Body of pancreas (tissue), 4 donors: ENCODE data around the gene PDS5A. TPM values are rescaled to one million over a fixed set of nuclear protein-coding genes. Genes with fewer than 3 reads are reported as not detected.

Source experiments
- ATAC-seq: fragments of 150-250 bp; one replicate; pipeline ENCODE4 v1.9.1; 2016
- DNase-seq, 4 donors: peaks; one replicate each; pipeline ENCODE4 v3.0.0-alpha.2; 2019
- H3K27ac ChIP-seq, 4 donors: fragments of 200-600 bp; sonication (generic); 1 replicate in 3 of 4; 2 replicates in 1 of 4; pipeline versions ENCODE4 v1.5.1 to v1.6.1; 2016 to 2019; ENCODE audit warnings: mild to moderate bottlenecking in 1 of 4, mixed read lengths in 1 of 4, moderate library complexity in 1 of 4
- H3K27me3 ChIP-seq, 2 donors: fragments of 200-600 bp; sonication (generic); one replicate each; pipeline ENCODE4 v1.6.0; 2016; ENCODE audit warnings: mild to moderate bottlenecking in 1 of 2
- H3K36me3 ChIP-seq, 2 donors: fragments of 200-600 bp; sonication (generic); replicated peaks in 1 of 2; 2 replicates each; pipeline ENCODE4 v1.5.1; 2016; ENCODE audit warnings: low read depth in 2 of 2; ENCODE audit not compliant: insufficient read depth in 1 of 2
- H3K4me1 ChIP-seq: fragments of 200-600 bp; sonication (generic); one replicate; pipeline ENCODE4 v1.6.0; 2016
- H3K4me3 ChIP-seq, 2 donors: fragments of 200-600 bp; sonication (generic); 1 replicate in 1 of 2; 2 replicates in 1 of 2; pipeline ENCODE4 v1.5.1; 2016 to 2019
- H3K9me3 ChIP-seq, 3 donors: fragments of 200-600 bp; sonication (generic); 1 replicate in 2 of 3; 2 replicates in 1 of 3; pipeline ENCODE4 v1.5.1; 2016
- CTCF ChIP-seq, 7 experiments: fragments of 450-650 bp in 4 of 7; fragments of 200-600 bp in 3 of 7; sonication (generic) in 3 of 7; IDR thresholded peaks; one replicate each; pipeline ENCODE4 v1.5.1; 2016 to 2019; ENCODE audit warnings: antibody characterized with exemption in 7 of 7
- POLR2A ChIP-seq, 3 donors: fragments of 450-650 bp; IDR thresholded peaks; one replicate each; pipeline ENCODE4 v1.6.1; 2016; ENCODE audit warnings: antibody characterized with exemption in 3 of 3, mild to moderate bottlenecking in 2 of 3
- WGBS, 2 donors: methylation state at CpG; one replicate each; pipeline ENCODE4 v1.1.5; 2017; 5-methylcytosine and 5-hydroxymethylcytosine counted together
- intact Hi-C: fragments of 100-400 bp; cut with DNase I; formaldehyde crosslinking; loops from one replicate; pipeline ENCODE4 v1.15.1; 2023
- total RNA-seq, 2 donors: library from RNA; depleted of rRNA; stranded (reverse); fragments of >200 nt; gene quantifications; one replicate each; pipeline ENCODE4 v1.1.0, GENCODE V29; 2016

PDS5A gene
- total RNA-seq, 2 donors from 2014 or later = 44.9 to 50.8 TPM

GRCh38 chr4:39942507-39942906 lies 35.2 kb downstream of the PDS5A start:
- TF ChIP-seq POLR2A (IDR thresholded peaks at IDR 0.05) (no peak), CTCF (IDR thresholded peaks at IDR 0.05) (no peak)
- no peaks in the 10 kb centered on the region for H3K36me3 ChIP-seq
- 86 to 89% methylated on average over 9 of the region's 9 CpGs for WGBS, 2 donors
- H3K4me3 ChIP-seq = no peak overlapping the region
- peaks cover 5% of the 10 kb centered on the region for H3K4me1 ChIP-seq
- intact Hi-C loops = no loop called here
- ATAC-seq = no peak
- DNase-seq = no peak
- no peaks in the 10 kb centered on the region for H3K27me3 ChIP-seq
- H3K9me3 ChIP-seq = no peaks in the 10 kb centered on the region
- H3K27ac ChIP-seq = no peak overlapping the region

DNA sequence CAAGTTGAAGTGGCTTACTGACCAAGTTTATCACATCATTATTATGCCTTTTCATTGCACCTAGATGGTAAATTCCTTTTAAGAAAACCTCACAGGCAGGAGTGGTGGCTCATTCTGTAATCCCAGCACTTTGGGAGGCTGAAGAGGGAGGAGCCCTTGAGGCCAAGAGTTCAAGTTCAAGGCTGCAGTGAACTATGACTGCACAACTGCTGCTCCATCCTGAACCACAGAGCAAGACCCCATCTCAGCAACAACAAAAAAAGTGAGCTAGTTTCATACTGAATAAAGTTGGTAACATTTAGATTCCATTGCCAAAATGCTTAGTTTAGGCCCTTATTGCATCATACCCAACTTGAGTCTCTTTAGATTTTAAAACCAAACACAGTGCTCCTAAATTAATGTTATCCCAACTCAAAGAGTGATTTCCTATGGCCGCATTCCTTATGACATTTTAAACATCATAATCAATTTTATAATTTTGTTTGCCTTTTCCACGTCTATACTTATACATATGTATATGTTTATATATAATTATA lies 36.0 kb downstream of the PDS5A start:
- intact Hi-C loops = no loop called here
- WGBS, 2 donors = 77 to 81% methylated on average over 2 of the region's 2 CpGs
- peaks cover 4% of the 10 kb centered on the region for H3K4me1 ChIP-seq

DNA sequence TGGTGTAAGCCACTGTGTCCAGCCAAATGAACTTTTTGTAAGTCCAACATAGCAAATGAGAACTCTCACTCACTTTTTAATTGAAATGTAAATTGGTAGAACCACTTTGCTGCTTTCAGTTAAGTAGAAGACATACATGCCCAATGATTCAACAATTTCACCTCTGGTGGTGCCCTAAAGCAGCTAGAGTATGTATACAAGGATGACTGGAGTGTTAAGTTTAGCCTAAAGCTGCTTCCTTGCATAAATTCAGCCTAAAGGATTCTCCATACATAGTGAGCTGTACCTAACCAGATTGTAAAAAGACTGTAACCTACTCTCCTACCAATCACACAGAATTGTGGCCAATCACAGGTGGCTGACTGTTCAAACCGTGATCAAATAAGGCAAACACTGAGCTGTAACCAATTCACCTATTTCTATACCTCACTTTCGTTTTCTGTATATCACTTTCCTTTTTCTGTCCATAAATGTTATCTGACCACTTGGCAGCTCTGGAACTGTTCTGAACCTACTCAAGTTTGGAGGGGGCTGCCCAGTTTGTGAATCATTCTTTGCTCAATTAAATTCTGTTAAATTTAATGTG lies 39.9 kb downstream of the PDS5A start:
- no peak overlapping the region for H3K4me3 ChIP-seq
- no peaks in the 10 kb centered on the region for H3K9me3 ChIP-seq
- intact Hi-C loops = no loop called here
- ATAC-seq (no peak), DNase-seq (no peak)
- TF ChIP-seq POLR2A (IDR thresholded peaks at IDR 0.05) (no peak), CTCF (IDR thresholded peaks at IDR 0.05) (no peak)
- no peaks in the 10 kb centered on the region for H3K27me3 ChIP-seq
- H3K4me1 ChIP-seq = peaks cover 21% of the 10 kb centered on the region
- no peaks in the 10 kb centered on the region for H3K36me3 ChIP-seq
- no peak overlapping the region for H3K27ac ChIP-seq
- 74 to 80% methylated on average over 2 of the region's 2 CpGs for WGBS, 2 donors

More for the DNA sequence above, 36.0 kb downstream of the PDS5A start:
- Histone ChIP-seq H3K27me3 (no peaks in the 10 kb centered on the region), H3K36me3 (no peaks in the 10 kb centered on the region), H3K4me3 (no peak overlapping the region), H3K27ac (no peak overlapping the region), H3K9me3 (no peaks in the 10 kb centered on the region)
- TF ChIP-seq POLR2A (IDR thresholded peaks at IDR 0.05) = no peak
- no peak for TF ChIP-seq CTCF (IDR thresholded peaks at IDR 0.05)
- DNase-seq = no peak
- ATAC-seq = no peak

DNA sequence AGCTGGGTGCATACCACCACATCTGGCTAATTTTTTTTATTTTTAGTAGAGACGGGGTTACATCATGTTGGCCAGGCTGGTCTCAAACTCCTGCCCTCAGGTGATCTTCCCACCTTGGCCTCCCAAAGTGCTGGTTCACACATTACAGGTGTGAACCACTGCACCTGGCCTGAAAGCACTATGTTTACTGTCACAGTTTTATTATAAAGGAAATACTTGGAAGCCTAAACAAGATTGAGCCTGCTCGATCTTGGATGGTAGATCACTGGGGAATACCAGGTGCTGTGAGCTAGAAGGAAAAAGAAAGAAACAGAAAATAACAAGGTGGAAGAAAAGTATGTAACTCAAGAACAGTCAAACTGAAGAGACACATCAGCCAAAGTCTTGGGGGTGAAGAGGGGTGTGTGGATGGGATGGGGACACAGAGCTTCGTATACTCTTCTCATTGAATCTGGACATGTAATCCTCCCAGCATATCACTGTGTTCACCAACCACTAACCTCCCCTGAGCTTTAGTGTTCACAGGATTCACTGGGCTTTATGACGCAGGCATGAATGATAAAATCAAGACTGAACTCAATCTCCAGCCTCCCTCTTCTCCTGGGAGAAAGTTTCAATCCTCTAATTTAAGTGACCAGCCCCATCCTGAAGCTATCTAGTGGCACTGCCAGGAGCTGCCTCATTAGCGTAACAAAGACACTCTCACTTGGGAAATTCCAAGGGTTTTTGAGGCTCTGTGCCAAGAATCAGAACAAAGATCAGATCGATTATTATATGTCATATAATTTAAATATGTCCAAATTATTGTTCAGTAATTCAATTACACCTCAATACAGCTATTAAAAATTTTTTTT lies 40.9 kb downstream of the PDS5A start:
- Histone ChIP-seq H3K36me3 (no peaks in the 10 kb centered on the region), H3K27me3 (no peaks in the 10 kb centered on the region), H3K27ac (no peak overlapping the region), H3K9me3 (no peaks in the 10 kb centered on the region), H3K4me3 (no peak overlapping the region), H3K4me1 (peaks cover 27% of the 10 kb centered on the region)
- DNase-seq (peak in 1 of 4 donors; percentile 18), ATAC-seq (no peak)
- no peak for TF ChIP-seq POLR2A (IDR thresholded peaks at IDR 0.05)
- TF ChIP-seq CTCF (IDR thresholded peaks at IDR 0.05) = no peak
- intact Hi-C loops = no loop called here
- WGBS, 2 donors = 59 to 66% methylated on average over 6 of the region's 6 CpGs
